Mesenchymal stem cell (in vitro differentiated cells and primary cell): Measurements from ENCODE around the gene RTN4RL2.
"Not testable (repeated sequence)": the region's sequence is repeated elsewhere in the genome, so short reads cannot be mapped to it uniquely, and the experiment has no call there.

Experiments used
- DNase-seq: peaks from one replicate; pipeline ENCODE4 v3.0.0-alpha.2; 2013
- H2AFZ ChIP-seq: one replicate; pipeline ENCODE4 v1.6.1; 2013; ENCODE audit warnings: low read depth, mild to moderate bottlenecking, control low read depth, inconsistent platforms, low read length, moderate library complexity
- H2AK5ac ChIP-seq: 2 replicates; pipeline ENCODE4 v1.6.1; 2013; ENCODE audit warnings: low read length, moderate library complexity, mild to moderate bottlenecking, inconsistent platforms; ENCODE audit not compliant: severe bottlenecking
- H2BK120ac ChIP-seq: one replicate; pipeline ENCODE4 v1.6.1; 2013; ENCODE audit warnings: low read depth, mild to moderate bottlenecking, inconsistent platforms, low read length, moderate library complexity
- H2BK12ac ChIP-seq, 2 experiments: one replicate each; pipeline ENCODE4 v1.6.1; 2013; ENCODE audit warnings: inconsistent platforms in 2 of 2, low read length in 2 of 2, mild to moderate bottlenecking in 2 of 2, moderate library complexity in 2 of 2, control low read depth in 1 of 2
- H2BK15ac ChIP-seq: one replicate; pipeline ENCODE4 v1.6.1; 2013; ENCODE audit warnings: mild to moderate bottlenecking, low read depth, inconsistent platforms; ENCODE audit not compliant: poor library complexity, severe bottlenecking
- H2BK5ac ChIP-seq: 2 replicates; pipeline ENCODE4 v1.6.1; 2013; ENCODE audit warnings: low read depth, mild to moderate bottlenecking, low read length, control low read depth, inconsistent platforms; ENCODE audit not compliant: poor library complexity, severe bottlenecking
- H3K14ac ChIP-seq, 2 experiments: one replicate each; pipeline ENCODE4 v1.6.1; 2013; ENCODE audit warnings: inconsistent platforms in 2 of 2, low read length in 2 of 2, control low read depth in 1 of 2, mild to moderate bottlenecking in 1 of 2, moderate library complexity in 1 of 2
- H3K18ac ChIP-seq, 2 experiments: one replicate each; pipeline ENCODE4 v1.6.1; 2013; ENCODE audit warnings: inconsistent platforms in 2 of 2, low read length in 2 of 2, control low read depth in 1 of 2, low read depth in 1 of 2, mild to moderate bottlenecking in 1 of 2
- H3K23ac ChIP-seq, 2 experiments: one replicate each; pipeline ENCODE4 v1.6.1; 2013; ENCODE audit warnings: inconsistent platforms in 2 of 2, low read length in 2 of 2, mild to moderate bottlenecking in 2 of 2, moderate library complexity in 2 of 2, control low read depth in 1 of 2
- H3K27ac ChIP-seq: 2 replicates; pipeline ENCODE4 v1.5.1; 2013; ENCODE audit warnings: mild to moderate bottlenecking, moderate library complexity, low read length, control low read depth, inconsistent platforms; ENCODE audit not compliant: poor library complexity, severe bottlenecking
- H3K27me3 ChIP-seq, 2 experiments: 2 replicates each; pipeline versions ENCODE4 v1.6.1 to v1.7.0; 2013; ENCODE audit warnings: low read length in 2 of 2, mild to moderate bottlenecking in 2 of 2, moderate library complexity in 2 of 2, control low read depth in 1 of 2, inconsistent platforms in 1 of 2; ENCODE audit not compliant: control insufficient read depth in 1 of 2, insufficient read depth in 1 of 2
- H3K36me3 ChIP-seq, 2 experiments: 2 replicates each; pipeline versions ENCODE4 v1.6.1 to v1.7.0; 2013; ENCODE audit warnings: low read length in 2 of 2, control low read depth in 1 of 2, inconsistent platforms in 1 of 2, low read depth in 1 of 2, mild to moderate bottlenecking in 1 of 2; ENCODE audit not compliant: insufficient read depth in 2 of 2, control insufficient read depth in 1 of 2
- H3K4ac ChIP-seq, 2 experiments: one replicate each; pipeline ENCODE4 v1.6.1; 2013; ENCODE audit warnings: inconsistent platforms in 2 of 2, low read length in 2 of 2, mild to moderate bottlenecking in 2 of 2, moderate library complexity in 2 of 2, control low read depth in 1 of 2, low read depth in 1 of 2
- H3K4me1 ChIP-seq: 2 replicates; pipeline ENCODE4 v1.6.1; 2013; ENCODE audit warnings: low read depth, low read length, control low read depth; ENCODE audit not compliant: control insufficient read depth, insufficient read depth
- H3K4me2 ChIP-seq: 2 replicates; pipeline ENCODE4 v1.6.1; 2013; ENCODE audit warnings: low read length, mild to moderate bottlenecking, inconsistent platforms; ENCODE audit not compliant: poor library complexity, severe bottlenecking
- H3K4me3 ChIP-seq, 2 experiments: 2 replicates each; pipeline versions ENCODE4 v1.5.1 to v1.7.0; 2013; ENCODE audit warnings: low read length in 2 of 2, mild to moderate bottlenecking in 2 of 2, control low read depth in 1 of 2, low read depth in 1 of 2; ENCODE audit not compliant: insufficient read depth in 1 of 2
- H3K79me1 ChIP-seq: replicated peaks from 2 replicates; pipeline ENCODE4 v1.6.1; 2013; ENCODE audit warnings: mild to moderate bottlenecking, control low read depth, low read length, inconsistent platforms; ENCODE audit not compliant: poor library complexity, severe bottlenecking
- H3K9ac ChIP-seq: 2 replicates; pipeline ENCODE4 v1.7.0; 2013; ENCODE audit warnings: mild to moderate bottlenecking, low read length, moderate library complexity
- H3K9me3 ChIP-seq: 2 replicates; pipeline ENCODE4 v1.7.0; 2013; ENCODE audit warnings: mild to moderate bottlenecking, low read length; ENCODE audit not compliant: control insufficient read depth
- H4K8ac ChIP-seq: one replicate; pipeline ENCODE4 v1.6.1; 2013; ENCODE audit warnings: inconsistent platforms, mild to moderate bottlenecking, low read length, moderate library complexity
- H4K91ac ChIP-seq: one replicate; pipeline ENCODE4 v1.6.1; 2013; ENCODE audit warnings: mild to moderate bottlenecking, low read length, inconsistent platforms
- WGBS: methylation state at CpG from one replicate; pipeline ENCODE4 v1.1.7; 2013; ENCODE audit warnings: mixed read lengths; 5-methylcytosine and 5-hydroxymethylcytosine counted together

RTN4RL2 gene

DNA sequence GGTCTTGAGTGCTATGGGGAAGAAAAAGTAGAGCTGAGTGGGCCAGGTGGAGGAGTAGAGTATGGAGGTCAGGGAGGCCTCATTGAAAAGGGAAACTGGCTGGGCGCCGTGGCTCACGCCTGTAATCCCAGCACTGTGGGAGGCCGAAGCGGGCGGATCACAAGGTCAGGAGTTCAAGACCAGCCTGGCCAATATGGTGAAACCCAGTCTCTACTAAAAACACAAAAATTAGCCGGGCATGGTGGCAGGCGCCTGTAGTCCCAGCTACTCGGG lies 15.3 kb upstream of the RTN4RL2 start:
- DNase-seq, H3K23ac ChIP-seq, H3K27ac ChIP-seq, H3K14ac ChIP-seq, H4K91ac ChIP-seq, H2BK15ac ChIP-seq, H2BK120ac ChIP-seq, H4K8ac ChIP-seq, H3K4me1 ChIP-seq, H3K36me3 ChIP-seq, H3K4me2 ChIP-seq, H3K18ac ChIP-seq, H3K4ac ChIP-seq, H2AK5ac ChIP-seq, H3K79me1 ChIP-seq, H3K4me3 ChIP-seq, H3K9me3 ChIP-seq, H2AFZ ChIP-seq, H2BK12ac ChIP-seq, H2BK5ac ChIP-seq: not testable (repeated sequence)
- WGBS = 88% methylated on average over 9 of the region's 9 CpGs
- H3K9ac ChIP-seq = peak overlapping the region; percentile 55
- peaks cover 3 to 13% of the 10 kb centered on the region in 2 experiments for H3K27me3 ChIP-seq

DNA sequence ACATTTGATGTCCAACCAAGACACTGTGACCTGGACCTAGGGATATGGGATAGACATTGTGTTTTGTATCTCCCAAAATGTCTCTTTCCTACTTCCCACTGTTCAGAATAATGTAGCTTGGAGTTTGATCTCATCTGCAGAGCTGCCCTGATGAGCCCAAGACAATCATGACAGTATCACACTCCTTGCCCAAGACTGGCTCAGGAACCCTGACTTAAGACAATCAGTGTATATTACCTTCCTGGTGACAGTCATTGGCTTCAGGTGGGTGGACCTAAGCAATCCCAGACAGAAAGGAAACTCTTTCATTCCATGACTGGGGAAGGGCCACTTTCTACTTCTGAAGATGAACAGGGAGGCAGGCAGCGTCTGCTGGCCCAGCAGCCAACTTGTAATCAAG lies 14.3 kb upstream of the RTN4RL2 start:
- 74% methylated on average over 1 of the region's 1 CpG for WGBS

DNA sequence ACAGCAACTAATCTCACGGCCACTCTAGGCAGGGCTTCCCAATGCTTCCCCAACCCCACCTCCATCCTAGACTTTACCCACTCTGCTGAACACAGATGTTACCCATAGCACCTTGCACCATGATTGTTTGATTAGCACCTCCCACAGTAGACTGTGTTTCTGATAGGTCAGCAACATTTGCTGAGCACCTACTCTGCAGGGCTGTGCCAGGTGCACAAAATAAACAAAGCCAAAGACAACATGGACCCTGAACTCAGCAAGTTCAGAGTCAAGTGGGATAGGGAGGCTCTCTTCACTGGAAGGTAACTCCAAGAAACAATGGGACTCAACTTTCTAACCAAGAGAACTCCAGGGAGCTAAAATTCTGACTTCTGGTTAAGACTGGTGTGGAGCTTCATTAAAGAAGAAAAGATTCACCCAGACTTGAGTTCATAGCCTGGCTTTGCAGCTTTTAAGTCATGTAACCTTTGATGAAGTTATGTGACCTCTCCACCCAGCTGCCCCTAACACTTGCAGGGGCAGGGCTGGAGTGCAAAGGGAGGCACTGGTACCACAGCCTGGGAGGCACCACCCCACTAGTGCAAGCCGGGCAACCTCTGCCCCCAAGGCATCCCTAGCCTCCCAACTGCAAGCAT lies 6.7 kb upstream of the RTN4RL2 start:
- H3K14ac ChIP-seq = no peak overlapping the region
- no peak overlapping the region for H3K18ac ChIP-seq
- H2BK120ac ChIP-seq = no peak overlapping the region
- H3K79me1 ChIP-seq = no peaks in the 10 kb centered on the region
- no peak overlapping the region for H3K4ac ChIP-seq
- WGBS = 95% methylated on average over 2 of the region's 2 CpGs
- no peak overlapping the region for H4K8ac ChIP-seq
- H2AK5ac ChIP-seq = no peak overlapping the region
- H3K4me3 ChIP-seq = no peak overlapping the region
- H2AFZ ChIP-seq = no peak overlapping the region
- H4K91ac ChIP-seq = peak overlapping the region; percentile 54
- H3K27ac ChIP-seq = no peak overlapping the region
- no peaks in the 10 kb centered on the region for H3K9me3 ChIP-seq
- H3K23ac ChIP-seq = no peak overlapping the region
- no peaks in the 10 kb centered on the region for H3K36me3 ChIP-seq
- H3K27me3 ChIP-seq = peaks cover 2 to 56% of the 10 kb centered on the region in 2 experiments
- no peak overlapping the region for H2BK5ac ChIP-seq
- no peak overlapping the region for H3K9ac ChIP-seq
- H3K4me2 ChIP-seq = no peak overlapping the region
- H3K4me1 ChIP-seq = peaks cover 5% of the 10 kb centered on the region
- no peak overlapping the region for H2BK12ac ChIP-seq
- no peak overlapping the region for H2BK15ac ChIP-seq
- no peak for DNase-seq

More for the DNA sequence above, 14.3 kb upstream of the RTN4RL2 start:
- H3K14ac ChIP-seq = no peak overlapping the region
- no peak overlapping the region for H2AFZ ChIP-seq
- no peak overlapping the region for H3K9ac ChIP-seq
- H4K91ac ChIP-seq = no peak overlapping the region
- H3K9me3 ChIP-seq = no peaks in the 10 kb centered on the region
- no peak overlapping the region for H3K4me3 ChIP-seq
- H3K79me1 ChIP-seq = no peaks in the 10 kb centered on the region
- no peak overlapping the region for H2BK15ac ChIP-seq
- DNase-seq = no peak
- no peak overlapping the region for H2AK5ac ChIP-seq
- H3K4me2 ChIP-seq = no peak overlapping the region
- H3K4ac ChIP-seq = no peak overlapping the region
- H3K23ac ChIP-seq = no peak overlapping the region
- no peak overlapping the region for H4K8ac ChIP-seq
- H3K27ac ChIP-seq = no peak overlapping the region
- no peak overlapping the region for H2BK120ac ChIP-seq
- no peak overlapping the region for H3K18ac ChIP-seq
- H2BK12ac ChIP-seq = no peak overlapping the region
- H3K36me3 ChIP-seq = no peaks in the 10 kb centered on the region
- H2BK5ac ChIP-seq = no peak overlapping the region
- H3K27me3 ChIP-seq = peaks cover 3 to 17% of the 10 kb centered on the region in 2 experiments
- H3K4me1 ChIP-seq = no peaks in the 10 kb centered on the region

DNA sequence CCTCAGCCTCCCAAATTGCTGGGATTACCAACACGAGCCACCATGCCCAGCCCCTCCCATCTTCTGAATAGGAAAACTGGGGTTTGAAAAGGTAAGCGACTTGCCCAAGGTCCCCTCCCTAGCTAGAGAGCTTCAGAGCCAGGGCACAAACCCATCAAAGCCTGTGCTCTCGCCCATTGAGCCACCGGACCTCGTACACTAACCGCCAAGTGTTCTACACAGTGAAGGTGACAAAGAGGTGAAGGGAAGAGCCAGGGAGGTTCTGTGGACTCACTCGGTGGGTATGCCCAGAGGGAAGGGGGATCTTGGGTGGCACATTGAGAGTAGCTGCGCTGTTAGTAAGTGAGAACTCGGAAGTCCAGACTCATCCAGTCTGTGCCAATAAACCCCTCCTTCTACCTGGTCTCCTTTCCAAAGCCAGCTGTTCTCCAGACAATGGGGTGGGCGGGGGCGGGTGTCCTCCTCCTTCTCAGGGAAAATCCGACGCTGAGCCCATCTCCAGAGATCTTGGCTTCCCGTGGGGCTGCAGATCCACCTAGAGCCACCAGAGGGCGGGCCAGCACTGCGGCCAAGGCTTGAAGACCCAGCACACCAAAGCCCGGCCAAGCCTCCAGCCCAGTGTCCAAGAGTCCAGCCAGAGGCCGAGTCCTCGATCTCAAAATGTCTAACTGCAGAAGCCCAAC lies 3.2 kb upstream of the RTN4RL2 start:
- Histone ChIP-seq H3K4me2 (no peak overlapping the region), H3K14ac (no peak overlapping the region), H2AK5ac (no peak overlapping the region), H4K8ac (no peak overlapping the region), H3K9me3 (no peaks in the 10 kb centered on the region), H3K9ac (peak overlapping the region; percentile 68), H2BK120ac (no peak overlapping the region), H2BK15ac (no peak overlapping the region), H3K18ac (no peak overlapping the region), H3K36me3 (no peaks in the 10 kb centered on the region), H3K4me3 (peak overlapping the region in 1 of 2 experiments; percentile 53), H3K4me1 (peaks cover 23% of the 10 kb centered on the region), H3K4ac (no peak overlapping the region), H2BK12ac (no peak overlapping the region), H2BK5ac (no peak overlapping the region), H3K23ac (no peak overlapping the region), H3K27me3 (peaks cover 15 to 78% of the 10 kb centered on the region in 2 experiments), H3K79me1 (no peaks in the 10 kb centered on the region), H4K91ac (no peak overlapping the region), H3K27ac (no peak overlapping the region), H2AFZ (no peak overlapping the region)
- WGBS = 10% methylated on average over 18 of the region's 19 CpGs
- DNase-seq = peak; percentile 84
